Stimulated activated CD8-positive, alpha-beta memory T cell treated with anti-CD3 and anti-CD28 coated beads, Interleukin-15, amount 100 ng/mL, for 48 hours (primary cell): ENCODE results near the gene KCNJ3.

Experiments
- DNase-seq, 2 donors: peaks; one replicate each; pipeline ENCODE4 v3.0.0-alpha.2; 2020; ENCODE audit warnings: low read depth in 2 of 2

Gene KCNJ3

GRCh38 chr2:154707994-154708575 lies 9.6 kb downstream of the KCNJ3 start:
- DNase-seq = no peak

- DNase-seq = no peak
Observed at GRCh38 chr2:154709215-154709614, 10.7 kb downstream of the KCNJ3 start.

GRCh38 chr2:154710078-154710477 lies 11.6 kb downstream of the KCNJ3 start:
- no peak for DNase-seq

- DNase-seq = no peak
Observed at GRCh38 chr2:154710685-154711084, 12.2 kb downstream of the KCNJ3 start.

DNA sequence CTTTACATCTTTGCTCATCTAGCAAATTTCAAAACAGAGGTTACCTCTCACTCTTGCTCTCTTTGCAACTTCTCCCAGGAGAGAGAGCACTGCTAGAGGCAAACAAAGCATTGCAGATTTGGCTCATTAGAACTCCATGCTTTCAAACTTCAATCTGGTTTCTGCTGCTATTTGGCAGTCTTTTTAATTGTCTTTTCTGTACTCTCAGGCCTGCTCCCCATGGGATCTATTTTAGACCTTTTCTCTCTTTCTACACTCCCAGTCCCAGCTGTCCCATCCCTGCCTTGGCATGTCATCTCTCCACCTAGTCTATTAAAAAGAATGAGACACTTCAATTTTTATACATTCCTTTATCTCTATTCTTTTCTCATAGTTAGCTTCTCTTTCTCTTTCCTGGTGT lies 15.2 kb downstream of the KCNJ3 start:
- DNase-seq = no peak

DNA sequence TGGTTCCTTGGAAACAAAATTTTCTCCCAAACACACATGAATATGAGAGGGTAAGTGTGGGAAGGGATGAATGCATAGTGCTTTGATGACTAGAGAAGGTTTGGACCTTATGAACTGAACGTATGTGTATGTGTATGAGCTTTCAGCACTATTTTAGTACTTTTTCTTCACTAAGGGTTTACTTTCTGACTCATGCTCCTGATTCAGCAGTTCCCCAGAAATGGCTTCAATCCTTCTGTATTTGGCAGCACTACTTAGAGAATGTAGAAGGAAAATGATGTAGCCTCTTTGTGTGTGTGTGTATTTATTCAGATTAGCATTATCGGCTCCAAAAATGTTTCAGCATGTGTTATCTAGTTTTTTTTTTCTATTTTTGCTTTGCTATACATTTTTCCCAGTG lies 22.2 kb downstream of the KCNJ3 start:
- DNase-seq = no peak

DNA sequence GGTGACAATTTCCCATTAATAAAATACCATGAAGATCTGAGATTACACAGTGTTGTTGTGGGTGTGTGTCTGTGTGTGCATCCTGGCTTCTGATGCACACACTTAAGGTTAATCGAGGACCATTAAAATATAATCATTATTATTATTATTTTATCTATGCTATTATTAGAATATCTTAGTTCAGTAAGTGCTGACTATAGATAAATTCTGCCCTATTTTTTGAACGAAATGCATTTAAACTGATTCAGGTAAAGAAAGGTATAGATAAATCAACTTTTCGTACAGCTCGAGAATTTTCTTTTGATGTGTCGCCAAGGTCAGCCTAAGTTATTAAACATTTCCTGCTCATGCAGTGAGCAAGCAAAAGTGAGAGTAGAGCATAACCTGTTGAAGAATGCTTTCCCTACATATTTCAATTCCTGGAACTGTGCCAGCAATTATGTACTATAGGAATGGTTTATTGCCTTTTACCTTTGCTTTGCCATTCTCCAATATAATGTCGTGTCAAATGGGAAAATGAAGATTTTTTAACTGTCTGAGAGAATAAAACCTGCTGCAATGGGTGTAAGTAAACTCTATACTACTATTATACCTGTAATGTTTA lies 25.8 kb downstream of the KCNJ3 start:
- DNase-seq = no peak

GRCh38 chr2:154740361-154740760 lies 41.9 kb downstream of the KCNJ3 start:
- no peak for DNase-seq

GRCh38 chr2:154758871-154759270 lies 60.4 kb downstream of the KCNJ3 start:
- no peak for DNase-seq

- no peak for DNase-seq
Observed at GRCh38 chr2:154762638-154763037, 64.1 kb downstream of the KCNJ3 start.

- DNase-seq = no peak
Observed at GRCh38 chr2:154771664-154772284, 73.3 kb downstream of the KCNJ3 start.

DNA sequence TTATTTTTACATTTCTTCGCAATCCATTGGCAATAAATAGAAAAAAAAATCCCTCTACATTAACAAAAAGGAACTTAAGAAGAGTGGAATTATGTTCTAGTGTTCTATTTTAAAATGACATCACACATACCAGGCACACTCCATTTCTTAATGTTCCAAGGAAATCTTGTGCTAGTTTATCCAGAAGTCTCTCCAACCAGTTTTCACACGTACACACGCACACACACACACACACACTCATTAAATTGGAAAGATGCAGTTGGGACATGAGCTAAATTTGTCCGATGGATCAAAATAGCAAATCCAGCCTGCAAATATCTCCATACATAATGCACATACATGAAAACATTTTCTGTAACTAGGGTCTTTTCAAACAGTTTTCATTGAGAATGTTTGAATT lies 78.3 kb downstream of the KCNJ3 start:
- DNase-seq = no peak

DNA sequence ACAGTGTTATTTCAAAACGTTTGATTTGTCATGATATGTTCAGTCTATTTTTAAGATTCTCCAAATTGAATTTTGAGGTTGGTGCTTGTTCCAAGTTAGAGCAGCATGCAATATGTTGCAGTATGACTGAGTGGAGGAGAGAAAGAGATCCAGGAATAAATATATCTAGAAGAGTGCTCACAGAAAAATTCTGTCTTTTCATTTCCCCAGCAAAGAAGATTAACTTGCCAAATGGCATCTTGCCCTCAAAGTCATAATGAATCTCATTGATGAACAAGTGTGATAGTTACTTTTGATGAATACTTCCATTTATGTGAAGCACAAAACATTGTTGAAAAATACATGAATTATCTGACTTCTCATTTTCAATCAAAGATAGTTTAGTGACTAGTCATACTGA lies 95.9 kb downstream of the KCNJ3 start:
- no peak for DNase-seq

DNA sequence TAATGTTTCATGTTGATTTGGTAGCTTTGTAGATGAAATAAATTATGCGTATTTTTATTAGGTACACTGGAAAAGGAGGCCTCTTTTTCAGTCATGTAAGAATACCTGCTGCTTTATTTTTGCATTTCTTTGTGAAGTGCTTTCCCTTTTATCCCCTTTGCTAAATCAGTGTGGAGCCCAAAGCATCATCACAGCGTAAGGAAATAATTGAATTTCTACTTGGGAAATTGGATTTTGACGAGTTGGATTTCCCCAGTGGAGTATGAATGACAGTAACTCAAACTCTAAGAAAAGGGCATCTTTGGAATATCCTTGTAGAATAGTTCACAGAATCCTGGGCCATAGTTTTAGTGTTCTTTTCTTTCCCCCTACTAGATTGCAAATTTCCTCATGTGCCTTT lies 97.2 kb downstream of the KCNJ3 start:
- no peak for DNase-seq

- DNase-seq = no peak
Observed at GRCh38 chr2:154804451-154804850, 106.0 kb downstream of the KCNJ3 start.

DNA sequence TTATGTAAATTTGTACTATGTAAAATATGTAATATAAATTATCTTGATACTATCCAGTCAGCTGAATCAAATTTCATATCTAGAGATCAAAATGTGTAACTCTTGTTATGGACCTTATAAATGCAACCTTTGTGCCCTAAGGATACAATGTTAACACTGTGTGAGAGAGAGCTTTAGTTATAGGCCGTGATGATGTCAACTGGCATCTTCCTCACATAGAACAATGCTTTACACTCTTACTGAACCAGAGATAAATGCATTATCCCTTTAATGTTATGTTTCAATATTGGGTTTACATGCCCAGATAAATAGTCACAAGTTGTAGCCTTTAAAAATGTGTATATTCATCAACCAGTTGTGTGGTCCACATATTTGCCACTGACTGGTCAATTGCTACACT lies 115.1 kb downstream of the KCNJ3 start:
- DNase-seq = no peak

DNA sequence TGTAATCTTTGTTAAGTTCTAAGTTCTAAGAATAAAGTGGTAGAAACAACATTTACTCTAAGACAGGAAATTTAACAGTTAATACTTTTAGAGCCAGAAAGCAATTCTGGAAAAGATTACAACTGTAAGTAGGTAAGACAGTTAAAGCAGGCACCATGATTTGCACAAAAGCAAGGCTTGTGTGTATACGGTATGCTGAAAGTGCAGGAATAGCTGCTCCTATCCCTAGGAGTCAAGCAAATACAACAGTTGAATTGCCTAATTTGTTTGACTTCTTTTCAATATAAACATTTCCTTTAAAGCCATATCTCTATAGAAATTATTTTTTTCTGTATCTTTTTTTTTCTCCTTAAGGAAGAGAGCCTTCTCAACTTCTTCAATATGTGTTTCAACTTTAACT lies 116.4 kb downstream of the KCNJ3 start:
- no peak for DNase-seq

- no peak for DNase-seq
Observed at GRCh38 chr2:154825358-154825757, 126.9 kb downstream of the KCNJ3 start.

GRCh38 chr2:154826827-154827226 lies 128.3 kb downstream of the KCNJ3 start:
- no peak for DNase-seq

DNA sequence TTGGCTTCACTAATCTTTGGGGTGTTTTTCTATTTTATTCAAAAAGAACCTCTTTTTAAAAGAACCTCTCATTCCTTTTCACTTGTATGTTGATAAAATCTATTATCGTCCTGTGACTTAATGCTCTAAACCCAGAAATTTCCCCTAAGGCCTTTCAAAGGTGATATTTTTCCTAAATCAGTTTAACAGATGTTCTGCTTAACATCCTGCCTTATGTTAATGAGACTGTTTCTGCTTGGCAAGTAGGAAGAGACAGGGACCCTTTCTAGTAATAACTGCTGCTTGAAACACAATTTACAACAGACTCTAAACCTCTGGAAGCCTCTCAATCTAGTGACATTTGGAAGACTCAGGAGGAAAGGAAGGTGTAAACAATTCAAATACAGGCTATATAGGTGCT lies 128.8 kb downstream of the KCNJ3 start:
- DNase-seq = no peak

DNA sequence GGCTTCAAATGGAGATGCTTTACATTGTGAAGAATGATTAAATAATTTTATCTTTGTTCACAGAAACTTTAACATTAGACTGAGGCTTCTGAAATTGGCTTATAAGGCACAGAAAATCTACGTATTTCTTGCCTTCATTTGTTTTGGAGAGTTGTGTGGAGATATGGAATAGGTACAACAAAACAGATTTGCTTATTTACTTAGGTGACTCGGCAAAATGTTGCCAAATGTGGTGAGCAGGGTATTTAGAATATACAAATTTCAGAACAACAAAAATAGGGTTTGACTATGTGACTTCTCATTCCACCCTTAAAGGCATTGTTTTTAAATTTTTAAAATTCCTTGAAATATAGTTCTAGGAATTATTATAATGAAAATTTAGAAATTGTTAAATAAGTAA lies 134.2 kb downstream of the KCNJ3 start:
- no peak for DNase-seq

DNA sequence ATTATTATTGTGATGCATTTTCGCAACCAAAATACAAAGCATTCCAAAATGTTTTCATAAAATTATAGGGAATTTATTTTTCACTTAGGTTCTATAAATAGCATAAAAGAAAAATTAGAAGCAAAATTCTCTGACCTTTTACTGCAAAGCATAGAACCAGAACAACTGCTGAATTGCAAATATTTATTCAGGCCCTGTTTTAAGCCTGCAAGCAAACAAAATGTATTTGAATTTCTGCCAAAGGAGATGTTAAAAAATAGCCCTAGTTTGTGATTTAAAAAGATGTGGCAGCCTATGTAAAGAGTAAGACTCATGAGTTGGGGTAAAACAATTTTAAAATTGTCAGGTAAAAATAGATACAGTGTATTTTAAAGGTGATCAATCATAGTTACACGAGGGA lies 138.1 kb downstream of the KCNJ3 start:
- DNase-seq = no peak

DNA sequence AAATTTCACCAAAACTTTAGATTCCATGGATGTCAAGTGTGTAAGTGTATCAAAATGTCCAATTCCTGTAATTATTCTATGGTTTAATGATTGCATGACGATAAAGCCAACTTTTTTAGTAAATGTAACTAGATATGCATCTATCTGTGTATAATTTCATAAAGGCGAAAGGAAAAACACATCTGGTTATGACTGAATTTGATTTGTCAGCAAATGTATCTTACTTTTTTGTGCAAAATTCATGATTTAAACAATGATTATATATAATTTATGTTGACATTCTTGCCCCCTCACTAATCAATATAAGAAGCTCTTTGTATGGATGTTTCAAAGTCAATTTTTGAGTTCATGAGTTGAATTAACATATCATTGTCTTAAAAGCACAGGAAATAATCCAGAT lies 138.5 kb downstream of the KCNJ3 start:
- no peak for DNase-seq

DNA sequence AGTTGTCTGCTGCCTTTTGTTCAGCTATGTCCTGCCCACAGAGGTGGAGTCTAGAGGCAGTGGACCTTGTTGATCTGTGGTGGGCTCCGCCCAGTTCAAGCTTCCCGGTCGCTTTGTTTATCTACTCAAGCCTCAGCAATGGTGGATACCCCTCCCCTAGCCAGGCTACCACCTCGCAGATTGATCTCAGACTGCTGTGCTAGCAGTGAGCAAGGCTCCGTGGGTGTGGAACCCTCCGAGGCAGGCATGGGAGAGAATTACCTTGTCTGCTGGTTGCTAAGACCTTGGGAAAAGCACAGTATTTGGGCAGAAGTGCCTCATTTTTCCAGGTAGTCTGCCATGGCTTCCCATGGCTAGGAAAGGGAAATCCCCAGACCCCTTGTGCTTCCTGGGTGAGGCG lies 146.0 kb downstream of the KCNJ3 start:
- no peak for DNase-seq
